Keratinocyte (primary cell): ENCODE results near the gene GLRB. TPM values are rescaled to one million over a fixed set of nuclear protein-coding genes. Genes with fewer than 3 reads are reported as not detected.

Experiments
- DNase-seq: peaks from one replicate; pipeline ENCODE4 v3.0.0-alpha.2; 2011; ENCODE audit warnings: low read depth, missing footprints, low spot score
- FAIRE-seq: peaks from 2 replicates; lab custom pipeline; 2011; peaks lifted over from hg19 to GRCh38; lab: Jason Lieb, UNC
- H2AFZ ChIP-seq: 2 replicates; pipeline ENCODE4 v1.6.0; 2012; ENCODE audit warnings: low read length, control low read depth, inconsistent platforms; ENCODE audit not compliant: control insufficient read depth
- H3K27ac ChIP-seq: 2 replicates; pipeline ENCODE4 v1.5.1; 2011; ENCODE audit warnings: low read length; ENCODE audit not compliant: control insufficient read depth, insufficient read depth
- H3K27me3 ChIP-seq: 3 replicates; pipeline ENCODE4 v1.6.0; 2011; ENCODE audit warnings: low read length; ENCODE audit not compliant: control insufficient read depth, insufficient read depth; ENCODE audit errors: extremely low read depth
- H3K36me3 ChIP-seq, 2 experiments: 2 replicates in 1 of 2; 3 replicates in 1 of 2; pipeline ENCODE4 v1.5.1; 2011; ENCODE audit warnings: low read length in 2 of 2, mild to moderate bottlenecking in 1 of 2; ENCODE audit not compliant: control insufficient read depth in 2 of 2, insufficient read depth in 2 of 2; ENCODE audit errors: extremely low read depth in 1 of 2
- H3K4me1 ChIP-seq: 3 replicates; pipeline ENCODE4 v1.5.1; 2011; ENCODE audit warnings: low read length; ENCODE audit not compliant: control insufficient read depth, insufficient read depth; ENCODE audit errors: extremely low read depth
- H3K4me2 ChIP-seq: 3 replicates; pipeline ENCODE4 v1.6.0; 2011; ENCODE audit warnings: low read depth, low read length; ENCODE audit not compliant: control insufficient read depth, insufficient read depth; ENCODE audit errors: extremely low read depth
- H3K4me3 ChIP-seq, 3 experiments: fragments of 200-600 bp in 1 of 3; sonication (generic) in 1 of 3; 2 replicates in 2 of 3; 3 replicates in 1 of 3; pipeline ENCODE4 v1.5.1; 2011 to 2016; ENCODE audit warnings: low read length in 3 of 3, mild to moderate bottlenecking in 3 of 3, control low read depth in 2 of 3, inconsistent platforms in 1 of 3, low read depth in 1 of 3, mixed read lengths in 1 of 3, mixed run types in 1 of 3, moderate library complexity in 1 of 3; ENCODE audit not compliant: control insufficient read depth in 2 of 3, insufficient read depth in 2 of 3; ENCODE audit errors: extremely low read depth in 1 of 3
- H3K79me2 ChIP-seq: 2 replicates; pipeline ENCODE4 v1.6.0; 2012; ENCODE audit warnings: low read length; ENCODE audit not compliant: control insufficient read depth, insufficient read depth
- H3K9ac ChIP-seq: 3 replicates; pipeline ENCODE4 v1.6.0; 2011; ENCODE audit warnings: low read length; ENCODE audit not compliant: control insufficient read depth, insufficient read depth; ENCODE audit errors: extremely low read depth
- H3K9me1 ChIP-seq: 3 replicates; pipeline ENCODE4 v1.6.0; 2011; ENCODE audit warnings: low read length; ENCODE audit not compliant: control insufficient read depth, insufficient read depth; ENCODE audit errors: extremely low read depth
- H3K9me3 ChIP-seq: 2 replicates; pipeline ENCODE4 v1.5.1; 2012; ENCODE audit warnings: low read depth, low read length; ENCODE audit not compliant: control insufficient read depth
- H4K20me1 ChIP-seq: 3 replicates; pipeline ENCODE4 v1.6.0; 2011; ENCODE audit warnings: low read length; ENCODE audit not compliant: control insufficient read depth, insufficient read depth; ENCODE audit errors: extremely low read depth
- EZH2 ChIP-seq: IDR thresholded peaks from one replicate; pipeline ENCODE4 v1.6.1; 2012; ENCODE audit warnings: inconsistent platforms, mild to moderate bottlenecking, low read length, moderate library complexity
- dilution Hi-C: fragments of 300-500 bp; cut with MboI; formaldehyde crosslinking; loops from one replicate; pipeline ENCODE4 v1.7.0; 2020; ENCODE audit warnings: low sequenced_read_pairs; ENCODE audit not compliant: extremely low pct_ligation_motif_present
- polyA plus RNA-seq, 5 experiments: library from polyadenylated mRNA; depleted of rRNA in 3 of 5; stranded (reverse) in 3 of 5; stranded (forward) in 1 of 5; unstranded in 1 of 5; fragments of >200 nt; gene quantifications; 1 replicate in 1 of 5; 2 replicates in 3 of 5; 3 replicates in 1 of 5; pipeline versions ENCODE4 v1.2.1 to v1.2.3, GENCODE V29; 2011 to 2012; ENCODE audit warnings: missing spikeins in 2 of 5, low read depth in 1 of 5, low replicate concordance in 1 of 5
- small RNA-seq, 3 experiments: library from RNA; depleted of rRNA; stranded (forward); fragments of <200 nt; gene quantifications; one replicate each; pipeline ENCODE3, GENCODE V24; 2012; ENCODE audit warnings: low read depth in 3 of 3, low replicate concordance in 1 of 3; ENCODE audit not compliant: insufficient read length in 3 of 3
- TF ChIP-seq, protein P1 (sequence below), 3 experiments: IDR thresholded peaks in 1 of 3; conservative IDR thresholded peaks in 1 of 3; optimal IDR thresholded peaks in 1 of 3; 2 replicates in 2 of 3; 3 replicates in 1 of 3; pipeline versions ENCODE3 to v1.5.1; 2011; ENCODE audit warnings: low read length in 3 of 3, mild to moderate bottlenecking in 3 of 3, moderate library complexity in 2 of 3, control low read depth in 1 of 3, inconsistent platforms in 1 of 3; ENCODE audit not compliant: insufficient read depth in 2 of 3; ENCODE audit errors: extremely low read depth in 1 of 3

Gene GLRB
- polyA plus RNA-seq, 1 donor (not counting 4 experiments of a cell fraction or from before 2014, with no cell fraction given) = 1.0 TPM

DNA sequence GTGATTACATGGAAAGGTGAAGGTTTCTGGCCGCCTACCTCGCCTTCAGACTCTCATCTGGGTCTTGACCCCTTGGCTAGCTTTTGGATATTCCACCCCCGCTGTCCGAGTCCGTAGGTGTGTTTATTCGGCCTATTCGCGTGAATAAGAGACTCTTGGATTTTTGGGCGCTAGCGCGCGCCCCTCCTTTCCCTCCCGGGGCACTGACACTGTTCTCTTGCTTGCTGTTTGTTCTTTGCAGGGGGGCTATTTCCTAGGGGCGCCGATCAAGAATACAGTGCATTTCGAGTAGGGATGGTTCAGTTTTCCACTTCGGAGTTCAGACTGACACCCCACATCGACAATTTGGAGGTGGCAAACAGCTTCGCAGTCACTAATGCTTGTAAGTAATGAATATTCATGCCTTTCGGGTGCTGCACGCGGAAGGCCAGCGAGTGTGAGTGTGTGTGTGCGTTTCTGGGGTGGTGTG lies 145.5 kb downstream of the GLRB start:
- no peak overlapping the region for H3K4me2 ChIP-seq

More for the DNA sequence above, 145.5 kb downstream of the GLRB start:
- Histone ChIP-seq H3K4me3 (no peak overlapping the region), H3K9ac (no peak overlapping the region), H3K9me3 (no peaks in the 10 kb centered on the region), H2AFZ (no peak overlapping the region), H3K36me3 (no peaks in the 10 kb centered on the region), H3K27me3 (peaks cover 43% of the 10 kb centered on the region), H3K9me1 (no peaks in the 10 kb centered on the region), H3K79me2 (no peaks in the 10 kb centered on the region), H3K4me1 (peaks cover 5% of the 10 kb centered on the region), H4K20me1 (no peaks in the 10 kb centered on the region), H3K27ac (no peak overlapping the region)
- DNase-seq (no peak), FAIRE-seq (no peak)
- no peak for TF ChIP-seq EZH2
- TF ChIP-seq, protein P1, sequence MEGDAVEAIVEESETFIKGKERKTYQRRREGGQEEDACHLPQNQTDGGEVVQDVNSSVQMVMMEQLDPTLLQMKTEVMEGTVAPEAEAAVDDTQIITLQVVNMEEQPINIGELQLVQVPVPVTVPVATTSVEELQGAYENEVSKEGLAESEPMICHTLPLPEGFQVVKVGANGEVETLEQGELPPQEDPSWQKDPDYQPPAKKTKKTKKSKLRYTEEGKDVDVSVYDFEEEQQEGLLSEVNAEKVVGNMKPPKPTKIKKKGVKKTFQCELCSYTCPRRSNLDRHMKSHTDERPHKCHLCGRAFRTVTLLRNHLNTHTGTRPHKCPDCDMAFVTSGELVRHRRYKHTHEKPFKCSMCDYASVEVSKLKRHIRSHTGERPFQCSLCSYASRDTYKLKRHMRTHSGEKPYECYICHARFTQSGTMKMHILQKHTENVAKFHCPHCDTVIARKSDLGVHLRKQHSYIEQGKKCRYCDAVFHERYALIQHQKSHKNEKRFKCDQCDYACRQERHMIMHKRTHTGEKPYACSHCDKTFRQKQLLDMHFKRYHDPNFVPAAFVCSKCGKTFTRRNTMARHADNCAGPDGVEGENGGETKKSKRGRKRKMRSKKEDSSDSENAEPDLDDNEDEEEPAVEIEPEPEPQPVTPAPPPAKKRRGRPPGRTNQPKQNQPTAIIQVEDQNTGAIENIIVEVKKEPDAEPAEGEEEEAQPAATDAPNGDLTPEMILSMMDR (optimal IDR thresholded peaks at IDR 0.05 in 1 of 3, IDR thresholded peaks at IDR 0.05 in 1 of 3, conservative IDR thresholded peaks at IDR 0.05 in 1 of 3; ENCODE audit: extremely low read depth in 1 of 3, insufficient read depth in 2 of 3, low read length in 3 of 3) = no peak
- dilution Hi-C loops = loop anchor here (25.0 kb wide), 1 partner anchor 741 kb away; no protein-coding TSS in a partner anchor

Small RNAs within 50 kb of the gene (small RNA-seq; reads per million reads assigned to genes)
- gene RF00019 = 0 reads per million in 3 experiments
- 0 reads per million in 3 experiments for gene RNU6-582P

Other genes with a start within 250 kb of the GLRB start
- gene PDGFC, start 104.4 kb upstream of the GLRB start, polyA plus RNA-seq = 19.5 to 29.7 TPM (median 28.9 TPM) in 3 replicates
- not detected in 3 replicates for gene GRIA2, start 144.6 kb downstream of the GLRB start, polyA plus RNA-seq